ENCODE measurements around the gene CDX1. TPM values are rescaled to one million over a fixed set of nuclear protein-coding genes. Genes with fewer than 3 reads are reported as not detected.

Gene CDX1
- total RNA-seq, 2 experiments from 2014 or later = not detected

- Mint-ChIP-seq H3K27ac (no peak overlapping the region), H3K27me3 (no peaks in the 10 kb centered on the region), H3K4me1 (ENCODE audit: low read depth) (no peaks in the 10 kb centered on the region), H3K36me3 (ENCODE audit: low read depth) (no peaks in the 10 kb centered on the region), H3K9me3 (no peaks in the 10 kb centered on the region), H3K4me3 (no peak overlapping the region)
- CTCF ChIA-PET = interaction anchor here (1.1 to 1.9 kb wide), 2 partner anchors 16 to 72 kb away, joined by 3 to 8 read pairs; no protein-coding TSS in a partner anchor
- intact Hi-C loops (cut with micrococcal nuclease) = no loop called here
- no peak for ATAC-seq
- TF ChIP-seq CTCF (IDR thresholded peaks at IDR 0.05) = no peak
- POLR2A ChIA-PET = no interaction called here
- no peak for DNase-seq
These were observed 20.3 kb upstream of the CDX1 start for GRCh38 chr5:150146235-150146634.

- ATAC-seq (no peak), DNase-seq (no peak)
- Mint-ChIP-seq H3K4me3 (no peak overlapping the region), H3K9me3 (no peaks in the 10 kb centered on the region), H3K27me3 (no peaks in the 10 kb centered on the region), H3K36me3 (ENCODE audit: low read depth) (no peaks in the 10 kb centered on the region), H3K4me1 (ENCODE audit: low read depth) (no peaks in the 10 kb centered on the region), H3K27ac (no peak overlapping the region)
- intact Hi-C loops (cut with micrococcal nuclease) = no loop called here
- TF ChIP-seq CTCF (IDR thresholded peaks at IDR 0.05) = no peak
- ChIA-PET POLR2A (no interaction called here), CTCF (interaction anchor here (1.9 kb wide), 1 partner anchor 15 kb away, joined by 8 read pairs; no protein-coding TSS in a partner anchor)
These were observed 19.5 kb upstream of the CDX1 start for GRCh38 chr5:150146862-150147601.

GRCh38 chr5:150147670-150148069, 18.9 kb upstream of the CDX1 start:
- ATAC-seq (no peak), DNase-seq (no peak)
- Mint-ChIP-seq H3K9me3 (no peaks in the 10 kb centered on the region), H3K27ac (no peak overlapping the region), H3K4me3 (no peak overlapping the region), H3K36me3 (ENCODE audit: low read depth) (no peaks in the 10 kb centered on the region), H3K4me1 (ENCODE audit: low read depth) (no peaks in the 10 kb centered on the region), H3K27me3 (no peaks in the 10 kb centered on the region)
- CTCF ChIA-PET = no interaction called here
- TF ChIP-seq CTCF (IDR thresholded peaks at IDR 0.05) = no peak
- POLR2A ChIA-PET = no interaction called here
- intact Hi-C loops (cut with micrococcal nuclease) = no loop called here

GRCh38 chr5:150148117-150148927, 18.3 kb upstream of the CDX1 start:
- H3K27ac Mint-ChIP-seq = no peak overlapping the region
- no peak for ATAC-seq
- CTCF ChIA-PET = interaction anchor here (1.2 kb wide), 1 partner anchor 19 kb away, joined by 3 read pairs; no protein-coding TSS in a partner anchor

More at GRCh38 chr5:150148117-150148927, 18.3 kb upstream of the CDX1 start:
- Mint-ChIP-seq H3K4me1 (ENCODE audit: low read depth) (no peaks in the 10 kb centered on the region), H3K4me3 (no peak overlapping the region), H3K36me3 (ENCODE audit: low read depth) (no peaks in the 10 kb centered on the region), H3K9me3 (no peaks in the 10 kb centered on the region), H3K27me3 (no peaks in the 10 kb centered on the region)
- no peak for TF ChIP-seq CTCF (IDR thresholded peaks at IDR 0.05)
- POLR2A ChIA-PET = no interaction called here
- no peak for DNase-seq
- intact Hi-C loops (cut with micrococcal nuclease) = no loop called here
